Cortex of kidney (tissue), 1 donor: Measurements from ENCODE around the gene TRMT11.
"Not testable (repeated sequence)": the region's sequence is repeated elsewhere in the genome, so short reads cannot be mapped to it uniquely, and the experiment has no call there.

Experiments used
- DNase-seq: peaks from one replicate; lab custom pipeline; 2025; lab: John Stamatoyannopoulos, UW

The TRMT11 gene

DNA sequence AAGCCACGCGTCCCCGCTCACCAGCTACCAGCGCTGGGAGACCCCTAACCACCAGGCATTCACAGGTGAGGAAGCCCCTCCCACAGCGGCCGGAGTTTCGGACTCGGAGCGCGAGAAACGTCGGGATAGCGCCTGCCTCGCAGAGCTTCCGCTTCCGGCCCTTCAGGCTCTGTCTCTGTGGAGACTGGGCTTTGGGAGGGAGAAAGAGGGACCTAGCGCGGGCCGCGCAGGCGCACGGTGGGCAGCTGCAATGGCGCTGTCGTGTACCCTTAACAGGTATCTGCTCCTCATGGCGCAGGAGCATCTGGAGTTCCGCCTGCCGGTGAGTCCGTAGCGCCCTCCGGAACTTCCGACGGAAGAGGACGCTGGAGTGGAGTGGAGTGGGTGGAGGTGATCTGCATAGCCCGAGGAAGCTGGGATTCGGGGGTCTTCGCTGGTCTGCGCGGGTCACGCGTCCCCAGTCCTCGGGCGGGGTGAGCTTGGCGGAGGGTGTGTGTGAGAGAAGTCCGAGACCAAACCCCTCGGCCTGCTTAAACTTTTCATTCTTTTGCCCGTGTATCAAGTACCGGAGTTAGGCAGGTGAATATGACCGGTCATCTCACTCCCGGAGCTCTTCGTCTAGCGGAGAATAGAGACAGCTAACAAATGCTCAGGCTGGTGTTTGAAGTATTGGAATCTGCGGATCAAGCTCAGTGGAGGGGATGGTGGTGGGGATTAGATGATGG is at the start of gene TRMT11:
Gene TRMT11, plus strand, starts transcription at position 240 of the 725 bp plus-strand sequence. Its CDS starts 11 bp downstream, at position 251.
- DNase-seq = peak; percentile 52

DNA sequence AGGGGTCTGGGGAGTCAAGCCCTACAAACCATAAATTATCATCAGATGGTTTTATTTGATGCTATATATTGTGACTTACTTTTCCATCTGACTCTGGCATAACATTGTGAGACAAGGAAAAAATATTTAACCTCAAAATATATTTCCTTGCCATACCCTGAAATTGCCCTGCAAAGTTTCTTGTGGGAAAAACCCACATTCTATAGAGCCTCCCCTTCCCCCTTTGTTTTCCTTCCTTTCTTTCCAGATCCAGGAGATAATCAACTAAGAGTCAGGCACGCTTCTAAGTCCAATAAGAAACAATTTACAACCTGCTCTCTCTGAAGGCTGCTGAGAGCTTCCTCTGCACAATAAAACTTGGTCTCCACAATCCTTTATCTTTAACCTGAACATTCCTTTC is 47.3 kb upstream of the TRMT11 start:
- no peak for DNase-seq

DNA sequence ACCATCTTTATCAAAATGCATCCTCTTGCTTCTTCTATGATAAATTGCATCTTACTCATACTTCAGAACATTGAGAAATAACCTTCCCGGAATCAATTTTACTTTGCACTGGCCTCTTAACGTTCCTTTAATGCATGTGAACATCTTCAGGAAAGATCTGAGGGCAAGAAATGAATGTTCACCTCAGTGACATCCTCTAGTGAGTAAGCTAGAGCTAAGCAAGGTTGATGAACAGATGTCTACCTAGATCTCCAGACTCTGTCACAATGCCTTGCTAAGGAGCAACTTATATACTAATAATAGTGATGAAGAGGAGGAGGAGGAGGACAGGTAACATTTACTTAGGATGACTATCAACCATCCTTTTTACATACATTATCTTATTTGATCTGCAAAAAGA is 46.5 kb upstream of the TRMT11 start:
- DNase-seq = no peak

DNA sequence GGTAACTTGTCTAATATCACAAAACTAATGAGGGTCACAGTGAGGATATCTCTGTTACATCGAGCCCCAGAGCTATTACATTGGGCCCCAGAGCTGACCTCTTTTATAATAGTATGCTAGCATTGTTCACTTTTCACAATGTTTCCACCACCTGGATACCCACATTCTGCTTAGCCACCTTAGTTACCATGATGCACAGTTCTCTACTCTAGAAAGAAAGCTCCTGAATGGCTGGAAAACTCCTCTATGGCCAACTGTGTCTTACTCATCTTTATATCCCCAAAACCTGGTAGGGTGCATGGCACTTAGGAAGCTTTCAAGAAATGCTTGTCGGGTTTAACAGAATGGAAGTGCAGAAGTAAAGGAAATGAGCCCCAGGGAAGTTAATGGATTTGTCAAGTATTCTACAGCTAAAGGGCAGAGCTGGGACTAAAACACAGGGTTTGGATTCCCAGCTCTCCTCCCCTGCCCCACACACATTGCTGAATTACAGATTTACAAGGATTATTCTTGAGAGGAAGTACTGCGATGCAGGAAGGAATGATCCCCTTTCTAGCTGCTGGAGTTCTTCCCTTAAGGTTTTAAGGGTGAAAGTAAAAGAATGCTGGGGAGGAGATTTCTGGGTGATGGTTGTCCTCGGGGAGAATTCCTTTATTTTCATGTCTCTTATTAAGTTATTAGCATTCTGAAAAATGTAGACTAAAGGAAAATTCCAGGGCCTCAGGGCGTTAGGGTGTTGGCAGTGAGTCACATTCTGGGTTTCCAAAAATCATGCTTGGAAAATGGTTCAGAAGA is 45.9 kb upstream of the TRMT11 start:
- no peak for DNase-seq

DNA sequence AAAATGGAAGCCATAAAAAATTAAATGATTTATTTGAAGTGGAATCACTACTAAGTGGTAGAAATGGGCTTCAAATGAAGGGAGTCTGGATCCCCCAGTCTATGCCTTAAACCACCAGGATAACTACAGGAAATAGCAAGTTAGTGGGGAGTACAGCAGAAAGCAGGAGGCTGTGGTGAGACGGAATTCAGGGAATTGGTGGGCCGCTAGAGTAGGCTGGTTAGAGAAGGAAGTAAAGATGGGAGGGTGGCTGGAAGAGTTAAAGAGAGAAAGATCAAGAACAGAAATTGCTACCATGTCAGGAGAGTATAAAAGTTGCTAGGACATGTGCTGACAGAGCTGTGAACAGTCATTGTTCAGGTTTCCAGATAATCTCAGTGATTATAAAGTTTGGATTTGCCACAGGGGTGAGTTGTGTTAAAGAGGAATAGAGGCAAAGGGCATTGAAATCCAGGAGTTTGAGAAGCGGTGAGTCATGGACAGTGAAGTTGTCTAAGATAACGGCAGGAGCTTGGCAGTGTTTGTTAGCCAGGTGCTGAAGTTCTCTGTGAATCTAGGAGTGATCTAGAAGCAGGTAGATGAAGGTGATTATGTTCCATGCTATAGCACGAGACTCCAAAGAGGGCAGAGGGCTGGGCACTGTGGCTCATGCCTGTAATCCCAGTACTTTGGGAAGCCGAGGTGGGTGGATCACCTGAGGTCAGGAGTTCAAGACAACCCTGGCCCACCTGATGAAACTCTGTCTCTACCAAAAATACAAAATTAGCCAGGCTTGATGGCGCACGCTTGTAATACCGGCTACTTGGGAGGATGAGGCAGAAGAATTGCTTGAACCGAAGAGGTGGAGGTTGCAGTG is 43.4 kb upstream of the TRMT11 start:
- no peak for DNase-seq

DNA sequence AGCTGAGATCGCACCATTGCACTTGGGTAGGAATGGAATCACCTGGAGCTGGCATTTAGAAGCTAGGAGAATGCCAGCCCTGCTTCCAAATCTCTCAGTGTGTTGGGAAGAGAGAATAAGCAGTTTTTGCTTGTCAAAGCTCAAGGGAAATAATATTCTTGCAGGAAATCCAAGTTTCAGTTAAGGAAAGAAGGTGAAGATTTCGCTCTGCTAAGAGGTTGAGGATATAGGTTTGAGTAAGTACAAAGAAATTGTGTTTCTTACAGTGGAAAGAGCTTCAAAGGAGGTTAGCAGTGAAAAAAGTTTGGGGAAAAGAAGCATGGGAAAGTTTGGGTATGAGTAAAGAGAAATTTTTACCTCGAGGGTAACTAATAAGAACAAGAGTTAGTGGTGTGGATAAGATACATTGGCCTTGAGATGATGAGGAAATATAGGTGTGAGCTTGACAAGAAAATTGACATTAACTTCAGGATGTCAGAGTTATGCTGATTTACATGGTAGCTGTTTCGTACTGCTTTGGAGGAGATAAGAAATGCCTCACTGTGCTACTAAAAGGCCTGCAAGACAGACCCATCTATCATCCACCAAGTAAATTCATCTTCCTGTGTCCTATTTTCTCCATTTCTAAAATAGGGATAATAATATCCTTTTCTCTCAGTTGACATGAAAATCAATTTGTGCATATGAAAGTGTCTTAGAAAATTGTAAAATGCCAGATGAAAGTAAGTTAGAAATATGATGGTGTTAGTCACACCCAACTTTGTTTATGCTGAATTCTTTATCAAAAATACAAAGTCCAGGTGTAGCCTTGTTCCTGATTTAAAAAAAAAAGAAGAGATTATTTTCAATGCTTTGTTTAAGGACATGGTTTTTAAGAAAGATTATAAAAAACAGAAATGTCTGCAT is 42.6 kb upstream of the TRMT11 start:
- no peak for DNase-seq

DNA sequence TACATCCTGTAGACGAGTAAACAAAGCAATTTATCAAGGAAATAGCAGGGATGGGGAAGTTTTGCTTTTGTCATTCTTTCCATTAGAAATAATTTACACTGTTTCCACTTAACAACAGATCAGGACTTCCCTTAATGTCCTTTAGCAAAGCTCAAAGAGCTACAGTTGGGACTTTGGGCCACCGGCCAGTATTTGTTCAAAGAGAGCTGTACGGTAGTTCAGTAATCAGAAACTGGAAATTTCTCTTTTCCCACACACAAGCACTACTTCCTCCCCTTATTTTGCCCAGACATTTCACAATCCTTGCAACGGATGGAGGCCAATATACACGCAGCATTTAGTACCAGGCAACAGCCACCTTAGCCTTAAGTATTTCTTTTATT is 41.9 kb upstream of the TRMT11 start:
- DNase-seq = no peak

DNA sequence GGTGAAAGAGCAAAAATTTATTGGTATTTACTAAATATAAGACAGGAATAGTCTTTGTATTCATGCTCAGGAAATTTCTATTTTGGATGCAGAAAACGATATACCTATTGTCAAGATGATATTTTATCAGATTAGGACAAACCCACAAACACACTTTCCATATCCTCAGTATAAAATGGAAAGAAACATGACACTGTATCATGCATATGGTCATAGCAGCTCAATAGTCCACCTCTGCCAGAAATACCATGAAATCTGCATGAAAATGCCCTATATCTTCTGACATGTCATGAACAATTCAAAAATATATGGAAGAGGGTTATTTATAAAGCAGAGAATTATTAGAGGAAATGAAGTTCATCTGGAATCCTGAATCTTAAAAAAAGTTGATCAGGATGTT is 41.4 kb upstream of the TRMT11 start:
- DNase-seq = no peak

DNA sequence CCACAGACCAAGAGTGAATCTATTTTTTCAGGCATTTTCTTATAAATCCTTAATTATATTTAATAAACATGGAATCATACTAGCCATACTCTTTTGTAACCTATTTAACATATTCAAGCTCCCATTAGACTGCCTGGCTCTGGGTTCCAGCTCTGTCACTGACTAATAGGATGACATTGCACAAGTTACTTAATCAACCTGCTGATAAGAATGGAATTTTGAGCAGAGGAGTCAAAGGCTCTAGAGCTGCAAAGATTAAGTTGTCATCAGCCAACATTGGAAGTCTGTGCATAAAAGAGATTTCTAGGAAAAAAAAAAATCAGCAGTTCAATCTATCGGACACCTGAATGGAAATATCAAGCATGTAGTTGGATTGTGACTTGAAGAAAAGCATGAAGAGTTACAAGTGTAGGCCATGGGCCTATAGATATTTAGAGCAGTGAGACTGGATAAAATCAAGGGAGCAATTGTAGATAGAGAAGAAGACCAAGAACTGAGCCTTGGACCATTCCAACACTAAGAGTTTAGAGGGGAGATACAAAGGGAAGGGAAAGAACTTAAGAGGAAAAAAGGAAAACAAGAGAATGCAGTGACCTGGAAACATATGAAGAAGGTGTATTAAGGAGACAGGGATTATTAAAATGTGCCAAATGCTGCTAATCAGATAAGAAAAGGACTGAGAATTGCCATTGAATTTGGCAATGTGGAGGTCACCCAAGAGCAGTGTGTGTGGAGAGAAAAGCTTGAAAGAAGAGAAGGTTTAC is 40.8 kb upstream of the TRMT11 start:
- DNase-seq = no peak

DNA sequence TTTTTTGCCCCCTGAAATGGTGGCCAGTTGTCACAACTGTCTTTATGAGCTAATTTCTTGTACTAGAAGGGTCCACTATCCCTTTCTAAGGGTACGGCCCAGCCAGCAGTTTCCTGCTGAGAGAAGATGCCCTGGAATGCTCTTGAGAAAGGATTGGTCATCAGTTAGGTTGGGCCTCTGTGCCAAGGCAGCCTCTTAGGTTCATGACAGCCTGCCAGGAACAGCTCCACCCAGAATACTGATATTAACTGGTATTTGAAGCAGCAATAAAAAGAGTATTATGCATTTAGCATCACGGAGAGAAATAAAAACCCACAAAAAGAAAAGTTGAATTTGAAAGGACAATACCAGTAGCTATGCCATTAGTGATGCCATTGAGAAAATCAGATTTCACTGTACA is 38.7 kb upstream of the TRMT11 start:
- no peak for DNase-seq

DNA sequence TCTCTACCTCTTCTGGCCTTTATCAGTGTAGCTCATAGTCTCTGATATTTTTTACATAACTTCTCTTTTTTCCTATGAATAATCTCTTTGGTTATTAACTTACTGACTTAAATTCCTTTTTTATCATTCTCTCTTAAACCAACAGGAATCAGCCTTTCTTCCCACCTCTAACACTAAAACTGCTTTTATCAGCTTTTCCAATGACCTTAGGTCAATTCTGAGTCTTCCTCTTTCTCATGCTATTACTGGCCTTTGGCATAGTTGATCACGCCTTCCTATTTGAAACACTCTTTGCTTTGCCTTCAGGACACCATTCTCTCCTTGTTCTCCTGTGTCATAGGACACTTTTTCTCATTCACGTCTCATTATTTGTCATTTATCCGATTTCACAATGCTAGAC is 37.9 kb upstream of the TRMT11 start:
- DNase-seq = no peak

DNA sequence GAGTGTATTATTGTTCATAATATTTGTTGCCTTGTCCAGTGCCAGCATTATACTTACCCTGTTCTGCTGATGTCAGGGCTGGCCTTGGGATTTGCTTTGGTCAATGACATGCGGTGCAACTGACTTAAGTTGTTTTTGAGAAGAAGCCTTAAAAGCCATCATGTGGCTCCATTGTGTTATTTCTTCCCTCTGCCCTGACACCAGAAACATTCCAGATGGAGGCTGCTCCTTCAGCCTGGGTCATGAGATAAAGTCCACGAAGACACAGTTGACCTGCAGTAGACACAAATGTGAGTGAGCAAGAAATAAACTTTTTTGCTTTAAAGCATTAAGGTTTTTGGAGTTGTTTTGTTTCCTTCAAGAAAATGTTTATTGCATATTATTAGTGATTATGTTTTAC is 37.3 kb upstream of the TRMT11 start:
- DNase-seq = no peak

DNA sequence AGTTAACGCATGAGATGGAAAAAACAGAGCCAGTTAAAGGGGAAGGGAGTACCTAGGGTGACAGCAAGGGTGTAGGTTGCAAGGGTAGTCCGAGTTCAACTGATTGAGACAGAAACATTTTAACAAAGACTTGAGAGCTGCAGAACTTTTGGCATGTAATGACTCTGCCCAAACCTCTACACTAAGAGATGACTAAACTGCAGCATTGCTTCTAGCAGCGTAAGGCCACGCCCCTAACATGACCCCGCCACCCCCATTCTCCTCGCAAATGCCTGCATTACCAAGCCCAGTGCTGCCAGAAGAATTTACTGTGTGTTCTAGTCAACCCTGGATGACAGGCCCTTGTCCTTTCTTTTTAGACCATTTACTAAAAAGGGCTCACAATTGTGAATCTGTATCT is 36.0 kb upstream of the TRMT11 start:
- no peak for DNase-seq

DNA sequence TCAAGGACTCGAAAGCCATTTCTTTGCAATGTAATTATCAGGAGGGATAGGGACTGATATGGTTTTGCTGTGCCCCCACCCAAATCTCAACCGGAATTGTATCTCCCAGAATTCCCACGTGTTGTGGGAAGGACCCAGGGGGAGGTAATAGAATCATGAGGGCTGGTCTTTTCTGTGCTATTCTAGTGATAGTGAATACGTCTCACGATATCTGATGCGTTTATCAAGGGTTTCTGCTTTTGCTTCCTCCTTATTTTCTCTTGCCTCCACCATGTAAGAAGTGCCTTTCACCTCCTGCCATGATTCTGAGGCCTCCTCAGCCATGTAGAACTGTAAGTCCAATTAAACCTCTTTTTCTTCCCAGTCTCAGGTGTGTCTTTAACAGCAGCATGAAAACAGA is 35.6 kb upstream of the TRMT11 start:
- not testable (repeated sequence) for DNase-seq

DNA sequence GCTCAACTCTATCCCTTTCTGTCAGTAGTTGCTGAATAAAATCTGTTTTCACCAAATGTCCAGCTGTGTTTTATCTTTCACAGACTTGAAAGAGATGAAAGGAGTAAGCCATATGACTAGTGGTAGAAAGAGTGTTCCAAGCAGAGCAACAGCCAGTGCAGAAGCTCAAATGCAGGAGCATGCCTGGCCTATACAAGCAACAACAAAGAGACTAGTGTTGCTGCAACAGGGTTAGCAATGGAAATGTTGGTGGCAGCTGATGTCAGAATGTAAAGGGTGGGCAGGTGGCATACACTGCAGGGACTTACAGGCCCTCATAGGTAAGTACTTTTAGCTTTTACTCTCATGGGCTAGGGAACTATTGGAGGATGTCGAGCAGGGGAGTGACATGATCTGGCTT is 35.0 kb upstream of the TRMT11 start:
- no peak for DNase-seq

DNA sequence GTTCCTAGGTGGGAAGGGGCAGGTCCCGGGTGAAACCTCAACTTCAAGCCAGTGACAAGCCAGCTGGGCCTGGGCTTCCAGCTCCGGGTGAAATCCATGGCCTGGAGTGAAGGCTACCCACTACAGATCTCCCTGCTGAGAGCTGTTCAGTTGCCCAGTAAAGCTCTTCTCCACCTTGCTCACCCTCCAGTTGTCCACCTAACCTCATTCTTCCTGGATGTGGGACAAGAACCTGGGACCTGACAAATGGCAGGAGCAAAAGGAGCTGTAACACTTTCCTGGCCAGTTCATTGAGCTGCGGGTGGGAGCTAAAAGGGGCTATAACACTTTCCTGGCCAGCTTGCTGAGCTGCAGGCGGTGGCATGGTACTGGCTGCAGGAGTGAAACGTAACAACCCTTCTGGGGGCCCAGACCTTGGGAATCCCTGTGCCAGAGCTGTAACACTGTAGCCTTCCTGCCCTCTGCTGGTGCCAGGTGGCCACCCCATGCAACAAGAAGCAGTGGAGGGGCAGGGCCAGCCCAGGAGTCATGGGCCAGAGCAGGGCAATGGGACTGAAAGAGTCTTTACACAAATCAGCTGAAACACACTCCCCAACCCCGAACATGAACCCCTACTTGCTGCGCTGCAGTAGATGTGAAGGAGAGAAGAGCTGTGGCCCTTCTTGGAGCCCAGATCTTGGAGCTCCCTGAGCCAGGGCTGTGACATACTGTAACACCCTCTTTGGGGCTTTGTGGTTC is 33.4 kb upstream of the TRMT11 start:
- DNase-seq = no peak

DNA sequence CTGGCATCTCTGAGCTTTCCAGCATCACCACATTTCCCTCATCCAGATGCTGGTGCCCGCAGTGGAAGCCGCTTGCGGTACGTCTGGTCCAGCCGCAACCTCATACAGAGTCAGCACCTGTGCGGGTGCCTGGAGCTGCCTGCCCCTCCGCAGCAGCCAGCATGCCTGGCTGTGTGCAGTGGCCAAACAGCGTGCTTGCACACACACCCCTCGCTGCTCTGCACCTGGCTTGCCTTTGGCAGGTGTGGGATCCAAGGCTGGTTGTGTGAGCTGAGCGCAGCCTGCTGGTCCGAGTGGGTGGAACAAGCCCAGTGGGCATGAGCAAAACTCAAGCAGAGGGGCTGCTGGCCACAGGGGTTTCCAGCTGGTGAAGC is 32.9 kb upstream of the TRMT11 start:
- no peak for DNase-seq

DNA sequence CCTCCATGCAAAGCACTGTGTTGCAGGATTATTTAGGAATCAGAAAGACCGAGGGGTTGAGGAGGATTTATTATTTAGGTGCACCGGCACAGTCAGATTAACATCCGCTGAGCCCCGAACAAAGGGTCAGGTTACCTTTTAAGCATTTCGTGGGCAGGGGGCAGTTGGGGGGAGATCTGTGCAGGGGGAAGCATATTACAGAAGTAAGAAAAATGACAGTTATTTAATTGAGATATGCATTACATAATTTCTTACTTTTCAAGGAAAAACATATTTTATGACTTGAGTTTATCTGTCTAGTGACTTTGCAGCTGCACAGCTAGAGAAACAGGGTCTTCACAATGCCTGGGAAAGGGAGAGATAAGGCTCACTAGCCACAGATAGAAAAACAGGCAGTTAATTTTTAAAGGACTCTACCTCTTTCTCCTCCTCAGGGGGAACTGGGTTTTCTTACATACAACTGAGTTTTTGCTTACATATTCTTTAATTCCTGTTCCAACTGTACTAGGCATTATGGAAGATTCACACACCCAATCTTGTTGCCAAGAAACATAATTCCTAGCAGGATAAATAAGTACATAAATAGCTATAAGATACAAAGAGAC is 31.5 kb upstream of the TRMT11 start:
- no peak for DNase-seq

DNA sequence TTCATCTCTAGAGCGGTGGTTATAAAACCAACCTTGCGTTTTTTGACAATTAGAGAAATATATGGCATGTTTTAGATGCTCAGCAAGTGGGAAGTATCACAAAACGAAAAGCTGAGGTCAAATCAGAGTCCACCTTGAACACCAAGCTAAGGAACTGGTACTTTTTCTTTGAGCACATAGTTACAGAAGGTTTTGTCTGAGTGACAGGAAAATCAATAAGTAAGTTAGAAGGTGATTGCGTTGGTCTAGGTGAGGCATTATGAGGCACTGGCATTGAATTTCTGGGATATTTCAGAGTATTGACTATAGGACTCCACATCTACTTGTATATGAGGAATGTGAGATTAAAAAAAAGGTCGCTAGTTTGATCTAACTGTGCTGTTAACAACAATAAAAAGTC is 30.4 kb upstream of the TRMT11 start:
- no peak for DNase-seq
